ENCODE results near the gene ASIC4.
A peak's percentile ranks its signal among the peaks of the same experiment; 100 is the strongest.

The ASIC4 gene

DNA sequence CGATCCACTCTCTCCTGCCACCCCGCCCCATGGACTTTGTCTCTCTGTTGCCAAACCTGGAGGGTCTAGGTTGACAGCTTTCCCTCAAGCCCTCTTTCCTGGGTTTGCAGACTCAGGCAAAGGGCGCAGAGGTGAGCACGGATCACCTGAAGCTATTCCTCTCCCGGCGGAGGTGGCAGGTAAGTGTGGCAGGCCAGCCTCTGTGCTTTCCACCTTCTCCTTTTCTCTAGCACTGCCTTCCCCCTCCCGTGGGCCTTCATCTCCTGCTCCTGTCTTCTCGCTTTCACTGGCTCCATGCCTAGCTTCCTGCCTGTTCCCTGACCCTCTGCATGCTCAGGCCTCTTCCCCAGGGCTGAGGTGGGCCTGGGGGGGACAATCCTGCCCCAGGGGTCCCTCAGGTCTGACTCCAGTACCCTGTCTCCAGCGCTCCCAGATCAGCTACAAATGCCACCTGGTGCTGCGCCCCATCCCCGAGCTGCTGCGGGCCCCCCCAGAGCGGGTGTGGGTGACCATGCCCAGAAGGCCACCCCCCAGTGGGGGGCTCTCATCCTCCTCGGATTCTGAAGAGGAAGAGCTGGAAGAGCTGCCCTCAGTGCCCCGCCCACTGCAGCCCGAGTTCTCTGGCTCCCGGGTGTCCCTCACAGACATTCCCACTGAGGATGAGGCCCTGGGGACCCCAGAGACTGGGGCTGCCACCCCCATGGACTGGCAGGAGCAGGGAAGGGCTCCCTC, 31.4 kb upstream of the ASIC4 start:
- DNase-seq = no peak

DNA sequence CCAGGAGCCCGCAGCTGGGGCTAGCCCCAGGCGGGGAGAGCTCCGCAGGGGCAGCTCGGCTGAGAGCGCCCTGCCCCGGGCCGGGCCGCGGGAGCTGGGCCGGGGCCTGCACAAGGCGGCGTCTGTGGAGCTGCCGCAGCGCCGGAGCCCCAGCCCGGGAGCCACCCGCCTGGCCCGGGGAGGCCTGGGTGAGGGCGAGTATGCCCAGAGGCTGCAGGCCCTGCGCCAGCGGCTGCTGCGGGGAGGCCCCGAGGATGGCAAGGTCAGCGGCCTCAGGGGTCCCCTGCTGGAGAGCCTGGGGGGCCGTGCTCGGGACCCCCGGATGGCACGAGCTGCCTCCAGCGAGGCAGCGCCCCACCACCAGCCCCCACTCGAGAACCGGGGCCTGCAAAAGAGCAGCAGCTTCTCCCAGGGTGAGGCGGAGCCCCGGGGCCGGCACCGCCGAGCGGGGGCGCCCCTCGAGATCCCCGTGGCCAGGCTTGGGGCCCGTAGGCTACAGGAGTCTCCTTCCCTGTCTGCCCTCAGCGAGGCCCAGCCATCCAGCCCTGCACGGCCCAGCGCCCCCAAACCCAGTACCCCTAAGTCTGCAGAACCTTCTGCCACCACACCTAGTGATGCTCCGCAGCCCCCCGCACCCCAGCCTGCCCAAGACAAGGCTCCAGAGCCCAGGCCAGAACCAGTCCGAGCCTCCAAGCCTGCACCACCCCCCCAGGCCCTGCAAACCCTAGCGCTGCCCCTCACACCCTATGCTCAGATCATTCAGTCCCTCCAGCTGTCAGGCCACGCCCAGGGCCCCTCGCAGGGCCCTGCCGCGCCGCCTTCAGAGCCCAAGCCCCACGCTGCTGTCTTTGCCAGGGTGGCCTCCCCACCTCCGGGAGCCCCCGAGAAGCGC, 30.6 kb upstream of the ASIC4 start:
- no peak for DNase-seq

DNA sequence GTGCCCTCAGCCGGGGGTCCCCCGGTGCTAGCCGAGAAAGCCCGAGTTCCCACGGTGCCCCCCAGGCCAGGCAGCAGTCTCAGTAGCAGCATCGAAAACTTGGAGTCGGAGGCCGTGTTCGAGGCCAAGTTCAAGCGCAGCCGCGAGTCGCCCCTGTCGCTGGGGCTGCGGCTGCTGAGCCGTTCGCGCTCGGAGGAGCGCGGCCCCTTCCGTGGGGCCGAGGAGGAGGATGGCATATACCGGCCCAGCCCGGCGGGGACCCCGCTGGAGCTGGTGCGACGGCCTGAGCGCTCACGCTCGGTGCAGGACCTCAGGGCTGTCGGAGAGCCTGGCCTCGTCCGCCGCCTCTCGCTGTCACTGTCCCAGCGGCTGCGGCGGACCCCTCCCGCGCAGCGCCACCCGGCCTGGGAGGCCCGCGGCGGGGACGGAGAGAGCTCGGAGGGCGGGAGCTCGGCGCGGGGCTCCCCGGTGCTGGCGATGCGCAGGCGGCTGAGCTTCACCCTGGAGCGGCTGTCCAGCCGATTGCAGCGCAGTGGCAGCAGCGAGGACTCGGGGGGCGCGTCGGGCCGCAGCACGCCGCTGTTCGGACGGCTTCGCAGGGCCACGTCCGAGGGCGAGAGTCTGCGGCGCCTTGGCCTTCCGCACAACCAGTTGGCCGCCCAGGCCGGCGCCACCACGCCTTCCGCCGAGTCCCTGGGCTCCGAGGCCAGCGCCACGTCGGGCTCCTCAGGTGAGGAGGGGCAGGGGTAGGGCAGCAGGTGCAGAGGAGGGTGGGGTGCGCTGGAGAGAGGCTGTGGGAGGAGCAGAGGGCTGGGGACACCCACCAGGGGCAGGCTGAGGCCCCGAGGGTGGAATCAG, 29.7 kb upstream of the ASIC4 start:
- DNase-seq = no peak

DNA sequence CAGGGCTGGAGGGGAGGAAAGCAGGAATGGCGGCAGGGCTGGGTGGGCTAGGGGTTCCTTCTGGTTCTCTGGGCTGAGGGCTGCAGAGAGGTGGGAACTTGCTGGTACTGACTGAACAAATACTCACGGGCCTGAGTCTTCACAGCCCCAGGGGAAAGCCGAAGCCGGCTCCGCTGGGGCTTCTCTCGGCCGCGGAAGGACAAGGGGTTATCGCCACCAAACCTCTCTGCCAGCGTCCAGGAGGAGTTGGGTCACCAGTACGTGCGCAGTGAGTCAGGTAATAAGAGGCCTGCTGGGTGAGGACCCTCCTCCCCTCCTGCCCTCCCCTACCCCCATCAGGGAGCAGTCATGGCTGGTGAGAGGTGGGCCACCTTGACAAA, 29.1 kb upstream of the ASIC4 start:
- DNase-seq = no peak

DNA sequence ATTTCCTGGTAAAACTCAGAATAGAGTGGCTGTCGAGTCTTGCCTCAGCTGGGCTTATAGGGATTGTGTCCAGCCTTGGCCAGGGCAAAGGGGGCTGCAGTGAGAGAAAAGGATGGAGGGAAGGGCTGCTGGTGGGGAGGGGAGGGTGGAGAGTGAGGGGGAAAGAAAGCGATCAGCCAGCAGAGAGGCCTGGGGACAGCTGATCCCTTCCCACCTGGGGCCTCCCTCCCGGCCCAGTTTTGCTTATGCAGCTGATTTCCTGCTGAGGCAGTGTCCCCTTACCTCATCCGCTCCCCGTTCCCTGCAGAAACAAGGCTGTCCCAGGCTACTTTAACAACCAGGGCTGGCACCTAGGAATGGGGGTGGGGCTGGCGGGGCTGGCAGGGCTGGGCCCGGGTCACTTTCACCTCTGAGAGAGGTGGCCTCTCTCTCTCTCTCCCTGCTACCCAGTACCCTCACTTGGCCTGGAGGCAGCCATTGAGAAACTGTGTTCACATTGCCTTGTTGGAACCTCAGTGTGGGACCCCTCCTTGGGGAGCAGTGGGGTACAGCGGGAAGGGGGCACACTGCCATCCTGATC, 27.8 kb upstream of the ASIC4 start:
- DNase-seq = no peak

DNA sequence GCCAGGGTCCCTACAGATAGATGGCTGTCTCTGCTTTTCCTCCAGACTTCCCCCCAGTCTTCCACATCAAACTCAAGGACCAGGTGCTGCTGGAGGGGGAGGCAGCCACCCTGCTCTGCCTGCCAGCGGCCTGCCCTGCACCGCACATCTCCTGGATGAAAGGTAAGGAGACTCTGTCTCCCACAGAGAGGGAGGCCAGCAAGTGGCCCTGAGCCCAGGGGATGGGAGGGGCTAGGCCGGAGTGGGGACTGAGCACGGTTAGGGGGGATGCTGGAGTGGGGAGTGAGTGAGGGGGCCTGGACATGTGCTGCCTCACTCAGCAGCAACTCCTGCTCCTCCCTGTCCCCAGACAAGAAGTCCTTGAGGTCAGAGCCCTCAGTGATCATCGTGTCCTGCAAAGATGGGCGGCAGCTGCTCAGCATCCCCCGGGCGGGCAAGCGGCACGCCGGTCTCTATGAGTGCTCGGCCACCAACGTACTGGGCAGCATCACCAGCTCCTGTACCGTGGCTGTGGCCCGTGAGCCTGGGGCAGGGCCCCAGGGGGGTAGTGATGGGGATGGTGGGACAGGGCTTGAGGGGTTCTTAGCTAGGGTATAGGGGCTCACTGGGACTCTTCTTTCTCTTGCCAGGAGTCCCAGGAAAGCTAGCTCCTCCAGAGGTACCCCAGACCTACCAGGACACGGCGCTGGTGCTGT, 26.0 kb upstream of the ASIC4 start:
- DNase-seq = no peak

DNA sequence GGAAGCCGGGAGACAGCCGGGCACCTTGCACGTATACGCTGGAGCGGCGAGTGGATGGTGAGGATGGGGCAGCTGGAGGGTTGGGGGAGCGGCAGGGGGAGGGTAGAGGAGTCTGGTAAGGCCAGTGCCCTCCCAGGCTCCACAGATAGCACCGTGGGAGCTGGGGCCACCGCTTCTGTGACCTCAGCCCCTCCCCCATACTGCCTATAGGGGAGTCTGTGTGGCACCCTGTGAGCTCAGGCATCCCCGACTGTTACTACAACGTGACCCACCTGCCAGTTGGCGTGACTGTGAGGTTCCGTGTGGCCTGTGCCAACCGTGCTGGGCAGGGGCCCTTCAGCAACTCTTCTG, 25.5 kb upstream of the ASIC4 start:
- no peak for DNase-seq

DNA sequence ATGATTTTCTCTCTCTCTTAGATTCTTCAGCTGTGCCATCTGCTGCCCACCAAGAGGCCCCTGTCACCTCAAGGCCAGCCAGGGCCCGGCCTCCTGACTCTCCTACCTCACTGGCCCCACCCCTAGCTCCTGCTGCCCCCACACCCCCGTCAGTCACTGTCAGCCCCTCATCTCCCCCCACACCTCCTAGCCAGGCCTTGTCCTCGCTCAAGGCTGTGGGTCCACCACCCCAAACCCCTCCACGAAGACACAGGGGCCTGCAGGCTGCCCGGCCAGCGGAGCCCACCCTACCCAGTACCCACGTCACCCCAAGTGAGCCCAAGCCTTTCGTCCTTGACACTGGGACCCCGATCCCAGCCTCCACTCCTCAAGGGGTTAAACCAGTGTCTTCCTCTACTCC, 25.0 kb upstream of the ASIC4 start:
- DNase-seq = no peak

DNA sequence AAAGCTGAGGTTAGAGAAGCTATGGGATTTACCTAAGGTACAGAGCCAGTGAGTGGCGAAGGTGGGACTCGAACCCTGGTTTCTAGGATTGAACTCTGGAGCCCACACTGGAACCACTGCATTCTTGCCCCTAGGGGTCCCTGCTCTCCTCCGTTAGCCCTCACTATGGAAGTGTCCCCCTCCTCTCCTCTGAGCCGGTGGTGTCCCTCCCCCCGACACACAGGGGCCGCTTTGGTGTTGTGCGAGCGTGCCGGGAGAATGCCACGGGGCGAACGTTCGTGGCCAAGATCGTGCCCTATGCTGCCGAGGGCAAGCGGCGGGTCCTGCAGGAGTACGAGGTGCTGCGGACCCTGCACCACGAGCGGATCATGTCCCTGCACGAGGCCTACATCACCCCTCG, 24.1 kb upstream of the ASIC4 start:
- no peak for DNase-seq

DNA sequence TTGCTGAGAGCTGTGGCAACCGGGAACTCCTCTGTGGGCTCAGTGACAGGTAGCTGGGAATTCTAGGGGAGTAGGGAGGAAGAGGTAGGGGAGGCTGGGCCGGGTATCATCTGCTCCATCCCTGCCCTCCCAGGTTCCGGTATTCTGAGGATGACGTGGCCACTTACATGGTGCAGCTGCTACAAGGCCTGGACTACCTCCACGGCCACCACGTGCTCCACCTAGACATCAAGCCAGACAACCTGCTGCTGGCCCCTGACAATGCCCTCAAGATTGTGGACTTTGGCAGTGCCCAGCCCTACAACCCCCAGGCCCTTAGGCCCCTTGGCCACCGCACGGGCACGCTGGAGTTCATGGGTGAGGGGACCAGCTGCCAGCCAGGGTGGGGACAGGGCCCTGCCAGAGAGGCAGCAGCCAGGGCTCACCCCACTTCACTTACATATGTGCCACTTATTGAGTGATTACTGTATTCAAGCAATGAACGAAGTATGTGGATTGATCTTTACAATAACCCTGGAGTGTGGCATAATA, 23.6 kb upstream of the ASIC4 start:
- no peak for DNase-seq

DNA sequence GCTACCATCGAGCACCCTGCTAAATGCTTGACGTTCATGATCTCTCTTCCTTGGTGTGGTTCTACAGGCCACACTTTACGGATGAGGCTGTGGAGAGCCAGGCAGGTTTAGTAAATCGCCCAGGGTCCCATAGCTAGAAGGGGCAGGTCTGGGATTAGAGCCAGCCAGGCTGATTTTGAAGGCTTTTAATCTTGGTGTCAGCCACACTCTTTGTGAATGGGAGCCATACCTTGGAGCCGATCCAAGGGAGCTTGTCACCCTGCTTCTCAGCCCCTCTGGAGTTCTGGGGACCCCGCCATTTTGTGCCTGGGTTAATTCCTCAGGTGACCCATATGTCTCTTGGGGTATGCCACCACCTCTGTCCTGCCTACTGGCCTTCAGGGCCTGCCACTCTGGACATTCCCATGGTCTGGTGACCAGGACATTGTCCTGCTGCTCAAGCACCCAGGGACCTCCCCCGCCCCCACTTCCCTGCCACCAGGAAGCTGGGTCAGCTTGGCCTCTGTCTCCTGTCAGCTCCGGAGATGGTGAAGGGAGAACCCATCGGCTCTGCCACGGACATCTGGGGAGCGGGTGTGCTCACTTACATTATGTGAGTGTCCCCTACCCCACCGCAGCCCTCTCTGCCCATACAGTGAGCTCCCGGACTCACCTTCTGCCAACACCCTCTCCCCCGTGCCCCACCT, 22.9 kb upstream of the ASIC4 start:
- no peak for DNase-seq

DNA sequence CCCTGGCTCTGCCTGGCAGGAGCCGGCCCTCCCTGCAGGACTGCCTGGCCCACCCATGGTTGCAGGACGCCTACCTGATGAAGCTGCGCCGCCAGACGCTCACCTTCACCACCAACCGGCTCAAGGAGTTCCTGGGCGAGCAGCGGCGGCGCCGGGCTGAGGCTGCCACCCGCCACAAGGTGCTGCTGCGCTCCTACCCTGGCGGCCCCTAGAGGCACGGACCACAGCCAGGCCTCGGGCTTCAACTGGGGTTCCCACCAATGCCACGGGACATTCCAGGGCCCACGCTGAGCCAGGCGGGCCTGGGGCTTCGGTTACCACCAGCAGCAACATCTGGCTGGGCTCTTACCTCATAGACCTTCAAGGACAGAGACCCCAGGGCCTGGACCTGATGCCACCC, 21.7 kb upstream of the ASIC4 start:
- DNase-seq = no peak

DNA sequence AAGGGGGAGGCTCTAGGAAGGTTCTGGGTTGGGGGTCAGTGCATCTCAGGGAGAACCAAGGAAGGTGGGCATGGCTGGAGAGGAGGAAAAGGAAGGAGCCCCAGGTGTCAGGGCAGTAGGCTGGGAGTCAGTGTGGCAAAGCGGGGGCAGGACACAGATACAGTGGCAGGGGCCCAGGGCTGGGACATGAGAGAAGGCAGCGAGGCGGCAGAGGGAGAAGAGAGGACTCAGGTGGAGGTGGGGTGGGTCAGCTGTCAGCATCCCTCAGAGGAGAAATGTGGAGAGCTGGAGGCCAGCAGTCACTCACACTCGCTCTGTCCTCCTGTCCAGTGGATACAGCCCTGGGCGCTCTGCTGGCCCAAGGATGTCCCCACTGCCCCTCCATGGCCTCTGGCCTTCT, 21.2 kb upstream of the ASIC4 start:
- no peak for DNase-seq

DNA sequence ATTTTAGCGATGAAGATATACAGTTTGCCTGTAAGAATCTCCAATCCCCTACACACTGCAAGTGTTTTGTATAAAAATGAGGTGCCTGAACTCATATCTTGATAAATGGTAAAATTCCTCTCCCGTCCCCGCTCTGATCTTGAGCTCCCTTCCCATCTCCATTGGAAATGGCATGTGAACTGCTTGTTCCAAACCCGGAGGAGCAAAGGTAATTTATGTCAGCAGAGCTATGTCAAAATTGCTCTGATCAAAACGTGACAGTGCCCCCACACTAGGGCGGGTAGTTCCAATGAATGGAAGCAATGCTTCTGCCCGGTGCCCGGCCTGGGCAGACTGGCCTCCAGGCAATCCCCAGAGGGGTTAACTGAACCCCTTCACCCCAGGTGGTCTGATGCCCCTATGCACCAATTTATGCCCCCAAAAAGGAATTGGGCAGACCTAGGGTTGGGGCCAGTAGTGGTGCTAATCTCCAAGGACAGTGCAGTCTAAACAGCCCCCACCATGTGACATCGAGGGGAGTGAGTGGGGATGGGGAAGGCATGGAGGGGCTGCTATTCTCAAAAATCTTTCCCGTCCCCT, 19.2 kb upstream of the ASIC4 start:
- DNase-seq = no peak

DNA sequence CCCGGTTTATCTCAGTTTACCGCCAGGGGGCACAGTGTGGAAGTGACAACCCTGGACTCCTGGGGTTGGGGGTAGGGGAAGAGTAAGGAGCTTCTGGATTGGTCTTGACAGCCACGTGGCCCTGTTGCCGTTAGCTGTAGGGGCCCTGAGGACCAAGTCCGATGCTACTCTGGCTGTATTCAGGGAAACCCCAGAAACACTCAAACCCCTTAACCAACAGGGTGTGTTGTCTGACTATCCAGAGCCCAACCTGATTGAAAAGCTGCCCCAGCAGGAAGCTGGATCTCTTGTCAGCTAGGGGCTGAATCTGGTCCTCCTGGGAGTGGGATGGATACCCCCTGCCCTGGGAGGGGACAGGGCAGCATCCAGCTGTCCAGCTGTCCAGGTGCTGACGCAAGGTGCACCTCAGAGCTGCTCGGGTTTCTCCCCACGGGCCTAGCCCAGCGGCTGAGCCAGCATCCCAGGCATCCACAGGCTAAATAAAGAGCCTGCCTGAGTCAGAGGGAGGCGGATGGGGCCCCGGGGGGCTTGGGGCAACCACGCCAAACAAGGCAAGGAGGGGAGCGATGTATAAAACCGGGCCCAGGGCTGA, 18.7 kb upstream of the ASIC4 start:
- DNase-seq = no peak

DNA sequence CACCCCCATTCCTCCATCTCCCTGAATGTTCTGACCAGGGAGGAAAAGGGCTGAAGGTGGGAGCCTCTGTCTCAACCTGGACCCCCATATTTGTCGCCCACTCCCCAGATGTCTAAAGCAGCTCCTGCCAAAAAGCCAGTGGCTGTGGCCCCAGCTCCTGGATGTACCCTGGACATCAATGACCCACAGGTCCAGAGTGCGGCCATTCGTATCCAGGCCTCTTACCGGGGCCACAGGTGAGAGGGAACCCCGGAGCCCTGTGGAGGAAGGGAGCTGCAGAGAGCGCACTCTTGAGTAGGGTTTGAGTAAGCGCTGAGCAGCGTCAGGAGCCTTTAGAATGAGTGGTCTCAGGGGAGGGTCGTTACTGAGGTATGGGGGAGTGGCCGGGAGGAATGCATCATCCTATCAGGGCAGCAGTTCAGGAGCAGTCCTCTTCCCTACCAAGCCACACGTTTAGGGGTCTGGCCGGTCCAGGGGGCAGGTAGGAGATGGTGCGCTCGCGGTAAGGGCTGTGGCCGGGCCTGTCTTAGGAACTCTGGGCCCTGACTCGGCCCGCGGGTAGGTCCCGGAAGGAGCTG, 17.9 kb upstream of the ASIC4 start:
- DNase-seq = peak; percentile 11

DNA sequence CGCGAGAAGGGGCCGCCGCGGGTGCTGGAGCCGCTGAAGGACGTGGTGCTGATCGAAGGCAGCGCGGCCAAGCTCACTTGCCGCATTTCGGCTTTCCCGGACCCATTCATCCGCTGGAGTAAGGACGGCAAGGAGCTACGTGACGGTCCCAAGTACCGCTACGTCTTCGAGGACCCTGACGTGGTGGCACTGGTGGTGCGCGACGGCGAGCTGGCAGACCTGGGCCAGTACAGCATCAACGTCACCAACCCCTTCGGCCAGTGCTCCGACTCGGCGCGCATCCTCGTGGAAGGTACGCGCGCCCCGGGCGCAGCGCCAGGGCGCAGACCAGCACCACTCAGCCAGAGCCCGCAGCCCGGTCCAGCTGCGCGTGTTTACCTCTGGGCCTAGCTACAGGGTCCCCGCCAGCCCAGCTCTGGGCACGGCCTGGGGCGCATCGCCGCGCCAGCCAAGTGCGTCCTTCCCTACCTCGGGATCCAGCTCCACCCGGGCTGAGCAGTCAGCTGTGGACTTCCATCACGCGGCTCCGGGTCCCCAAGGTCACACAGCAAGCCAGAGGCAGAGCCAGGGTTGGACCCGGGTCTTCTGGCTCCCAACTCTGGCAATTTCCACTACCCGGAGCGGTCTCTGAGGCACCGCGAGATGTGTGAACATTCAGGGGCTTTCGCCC, 17.3 kb upstream of the ASIC4 start:
- no peak for DNase-seq

DNA sequence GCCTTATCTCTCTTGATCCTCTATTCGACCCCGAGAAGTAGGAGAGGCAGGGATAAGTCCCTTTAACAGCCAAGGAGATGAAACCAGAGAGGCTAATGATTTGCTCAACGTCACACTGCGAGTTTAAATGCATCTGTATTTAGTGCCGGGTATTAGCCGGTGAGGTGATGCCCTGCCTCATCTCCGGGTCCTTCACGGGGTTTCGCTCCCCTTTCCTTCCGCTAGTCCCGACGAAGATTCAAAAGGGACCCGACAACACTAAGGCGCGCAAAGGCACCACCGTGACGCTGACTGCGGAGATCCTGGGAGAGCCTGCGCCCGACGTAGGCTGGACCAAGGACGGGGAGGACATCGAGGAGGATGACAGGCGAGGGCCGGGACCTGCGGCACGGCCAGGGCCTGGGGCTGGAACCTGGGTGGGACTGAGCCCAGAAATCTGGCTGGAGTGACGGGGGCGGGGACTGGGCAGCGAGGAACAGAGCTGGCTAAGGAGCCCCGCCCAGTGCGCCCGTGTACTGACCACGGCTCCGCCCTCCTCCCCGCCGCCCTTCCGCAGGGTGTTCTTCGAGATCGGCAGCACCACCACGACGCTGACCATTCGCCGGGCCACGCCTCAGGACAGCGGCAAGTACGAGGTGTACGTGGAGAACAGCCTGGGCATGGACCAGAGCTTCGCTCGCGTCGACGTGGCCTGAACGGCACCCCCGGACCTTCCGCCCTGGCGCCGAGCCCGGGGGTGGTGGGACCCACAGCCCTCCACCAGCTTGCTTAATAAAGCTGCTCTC, 16.6 kb upstream of the ASIC4 start:
- DNase-seq = no peak
